Sciatic nerve (tissue), 2 donors: ENCODE results near the gene GPR39. TPM values are rescaled to one million over a fixed set of nuclear protein-coding genes. Genes with fewer than 3 reads are reported as not detected.
"Not testable (repeated sequence)": the region's sequence is repeated elsewhere in the genome, so short reads cannot be mapped to it uniquely, and the experiment has no call there.

Experiments used
- ATAC-seq: fragments of 200-7000 bp; cut with Tn5 transposase; one replicate; pipeline ENCODE4 v1.9.1; 2020; ENCODE audit warnings: mild to moderate bottlenecking, moderate library complexity
- DNase-seq: peaks from one replicate; pipeline ENCODE4 v3.0.0-alpha.2; 2020; ENCODE audit warnings: low spot score
- intact Hi-C: fragments of 100-400 bp; cut with DNase I; formaldehyde crosslinking; loops from one replicate; pipeline ENCODE4 v1.14.2; 2022
- total RNA-seq: library from RNA; stranded (reverse); fragmentation: NEBNext Ultra II Directional; extraction: Animal tissue kit (Norgen Biotek cat#: 25700); gene quantifications from one replicate; pipeline ENCODE4 v1.2.1, GENCODE V29; 2021
- donor health status: DM: no; HTN: no; CAD: no.
- donor health status: DM: no; HTN: no; CAD: no.

Gene GPR39
- total RNA-seq, 1 donor from 2014 or later = 0.31 TPM

GRCh38 chr2:132477436-132477835 lies 60.8 kb downstream of the GPR39 start:
- DNase-seq (no peak), ATAC-seq (peak; percentile 40)
- intact Hi-C loops = no loop called here

GRCh38 chr2:132477962-132478361 lies 61.4 kb downstream of the GPR39 start:
- DNase-seq = no peak
- ATAC-seq = peak; percentile 74
- intact Hi-C loops = no loop called here

GRCh38 chr2:132478461-132479105 lies 62.0 kb downstream of the GPR39 start:
- no peak for ATAC-seq

GRCh38 chr2:132479155-132479554 lies 62.5 kb downstream of the GPR39 start:
- DNase-seq (no peak), ATAC-seq (no peak)
- intact Hi-C loops = no loop called here

More at GRCh38 chr2:132478461-132479105, 62.0 kb downstream of the GPR39 start:
- intact Hi-C loops = no loop called here
- no peak for DNase-seq

- DNase-seq = no peak
- intact Hi-C loops = no loop called here
- ATAC-seq = no peak
Observed at GRCh38 chr2:132482821-132483220, 66.2 kb downstream of the GPR39 start.

- DNase-seq (no peak), ATAC-seq (no peak)
- intact Hi-C loops = no loop called here
Observed at GRCh38 chr2:132484144-132484543, 67.5 kb downstream of the GPR39 start.

GRCh38 chr2:132488491-132488890 lies 71.9 kb downstream of the GPR39 start:
- no peak for DNase-seq
- intact Hi-C loops = no loop called here
- ATAC-seq = no peak

GRCh38 chr2:132489150-132489549 lies 72.5 kb downstream of the GPR39 start:
- ATAC-seq (no peak), DNase-seq (no peak)
- intact Hi-C loops = no loop called here

GRCh38 chr2:132495881-132496280 lies 79.3 kb downstream of the GPR39 start:
- no peak for DNase-seq
- no peak for ATAC-seq
- intact Hi-C loops = no loop called here

- intact Hi-C loops = no loop called here
- no peak for DNase-seq
- no peak for ATAC-seq
Observed at GRCh38 chr2:132496555-132496954, 80.0 kb downstream of the GPR39 start.

GRCh38 chr2:132497591-132497990 lies 81.0 kb downstream of the GPR39 start:
- no peak for DNase-seq
- ATAC-seq = no peak
- intact Hi-C loops = no loop called here

GRCh38 chr2:132503701-132504100 lies 87.1 kb downstream of the GPR39 start:
- ATAC-seq = no peak
- intact Hi-C loops = no loop called here
- DNase-seq = no peak

- DNase-seq (no peak), ATAC-seq (no peak)
- intact Hi-C loops = no loop called here
Observed at GRCh38 chr2:132515010-132515409, 98.4 kb downstream of the GPR39 start.

- ATAC-seq = no peak
- intact Hi-C loops = no loop called here
- no peak for DNase-seq
Observed at GRCh38 chr2:132517386-132517785, 100.8 kb downstream of the GPR39 start.

- ATAC-seq (no peak), DNase-seq (no peak)
- intact Hi-C loops = no loop called here
Observed at GRCh38 chr2:132518302-132518701, 101.7 kb downstream of the GPR39 start.

GRCh38 chr2:132519566-132519965 lies 103.0 kb downstream of the GPR39 start:
- intact Hi-C loops = no loop called here
- DNase-seq (no peak), ATAC-seq (no peak)

- ATAC-seq (no peak), DNase-seq (no peak)
- intact Hi-C loops = no loop called here
Observed at GRCh38 chr2:132521341-132521740, 104.7 kb downstream of the GPR39 start.

GRCh38 chr2:132522901-132523300 lies 106.3 kb downstream of the GPR39 start:
- no peak for DNase-seq
- no peak for ATAC-seq
- intact Hi-C loops = no loop called here

GRCh38 chr2:132537061-132537460 lies 120.5 kb downstream of the GPR39 start:
- DNase-seq, ATAC-seq, intact Hi-C loops: not testable (repeated sequence)

GRCh38 chr2:132538331-132538855 lies 121.8 kb downstream of the GPR39 start:
- DNase-seq (no peak), ATAC-seq (no peak)
- intact Hi-C loops = no loop called here

- ATAC-seq (no peak), DNase-seq (no peak)
- intact Hi-C loops = no loop called here
Observed at GRCh38 chr2:132540166-132540565, 123.6 kb downstream of the GPR39 start.
